GM18505 (cell line): ENCODE measurements around the gene MYBPC1.
A peak's percentile ranks its signal among the peaks of the same experiment; 100 is the strongest.
"Not testable (repeated sequence)": the region's sequence is repeated elsewhere in the genome, so short reads cannot be mapped to it uniquely, and the experiment has no call there.

Experiments
- ATAC-seq: cut with Tn5 transposase; IDR thresholded peaks from one replicate; pipeline ENCODE4 v1.9.1; 2021; ENCODE audit not compliant: unreplicated experiment
- POLR2A ChIP-seq: IDR thresholded peaks from 4 replicates; pipeline ENCODE4 v1.6.1; 2011; ENCODE audit warnings: borderline replicate concordance; ENCODE audit not compliant: insufficient read depth, insufficient read length; ENCODE audit errors: extremely low read depth

The MYBPC1 gene

GRCh38 chr12:101678081-101678480, 83.3 kb downstream of the MYBPC1 start:
- TF ChIP-seq POLR2A = no peak
- ATAC-seq = no peak

GRCh38 chr12:101680240-101680639, 85.5 kb downstream of the MYBPC1 start:
- TF ChIP-seq POLR2A = no peak
- ATAC-seq = no peak

- TF ChIP-seq POLR2A = no peak
- ATAC-seq = no peak
Measured at GRCh38 chr12:101680647-101681046, 85.9 kb downstream of the MYBPC1 start.

GRCh38 chr12:101681627-101682026, 86.9 kb downstream of the MYBPC1 start:
- ATAC-seq = not testable (repeated sequence)

- no peak for ATAC-seq
- no peak for TF ChIP-seq POLR2A
Measured at GRCh38 chr12:101685092-101685491, 90.3 kb downstream of the MYBPC1 start.

GRCh38 chr12:101686176-101686575, 91.4 kb downstream of the MYBPC1 start:
- no peak for TF ChIP-seq POLR2A
- ATAC-seq = no peak

GRCh38 chr12:101690544-101691098, 95.8 kb downstream of the MYBPC1 start:
- no peak for TF ChIP-seq POLR2A
- no peak for ATAC-seq

GRCh38 chr12:101691503-101692096, 96.8 kb downstream of the MYBPC1 start:
- TF ChIP-seq POLR2A = no peak
- ATAC-seq = no peak

GRCh38 chr12:101694297-101694848, 99.6 kb downstream of the MYBPC1 start:
- ATAC-seq = no peak
- TF ChIP-seq POLR2A = no peak

- TF ChIP-seq POLR2A = no peak
- ATAC-seq = no peak
Measured at GRCh38 chr12:101694986-101695385, 100.2 kb downstream of the MYBPC1 start.

- ATAC-seq = no peak
- TF ChIP-seq POLR2A = no peak
Measured at GRCh38 chr12:101695706-101696105, 100.9 kb downstream of the MYBPC1 start.

- TF ChIP-seq POLR2A = no peak
- ATAC-seq = no peak
Measured at GRCh38 chr12:101696251-101697196, 101.8 kb downstream of the MYBPC1 start.

GRCh38 chr12:101697197-101697929, 102.6 kb downstream of the MYBPC1 start, which contains the start of gene CHPT1:
TSS of gene CHPT1 (plus strand) at chr12:101697640. CDS start at chr12:101697862, 222 bp downstream.
- peak; percentile 63 for ATAC-seq
- TF ChIP-seq POLR2A = peak; percentile 58
